ENCODE results near the gene TOMM40L.
"Not testable (repeated sequence)": the region's sequence is repeated elsewhere in the genome, so short reads cannot be mapped to it uniquely, and the experiment has no call there.

TOMM40L gene

GRCh38 chr1:161222175-161223019 is 3.5 kb upstream of the TOMM40L start:
- DNase-seq = no peak

GRCh38 chr1:161223805-161224694 is 1.8 kb upstream of the TOMM40L start:
- DNase-seq = no peak

- DNase-seq = not testable (repeated sequence)
These were observed 1.2 kb upstream of the TOMM40L start for GRCh38 chr1:161224695-161225087.

- no peak for DNase-seq
These were observed 704 bp upstream of the TOMM40L start for GRCh38 chr1:161225178-161225533.

- no peak for DNase-seq
These were observed 456 bp downstream of the TOMM40L start for GRCh38 chr1:161226320-161226711.

GRCh38 chr1:161226759-161227158 is 899 bp downstream of the TOMM40L start:
- DNase-seq = no peak

GRCh38 chr1:161227196-161227871 is 1.5 kb downstream of the TOMM40L start:
- peak; percentile 19 for DNase-seq

- DNase-seq = no peak
These were observed 2.2 kb downstream of the TOMM40L start for GRCh38 chr1:161228032-161228431.

- no peak for DNase-seq
These were observed 4.0 kb downstream of the TOMM40L start for GRCh38 chr1:161229896-161230295.

- no peak for DNase-seq
These were observed 4.9 kb downstream of the TOMM40L start for GRCh38 chr1:161230762-161231161.

GRCh38 chr1:161233102-161233501 is 7.2 kb downstream of the TOMM40L start:
- DNase-seq = no peak

- DNase-seq = no peak
These were observed 10.3 kb downstream of the TOMM40L start for GRCh38 chr1:161235957-161236775.

- DNase-seq = no peak
These were observed 12.2 kb downstream of the TOMM40L start, which contains the start of gene NR1I3 for GRCh38 chr1:161238039-161238473. TSS of gene NR1I3 (minus strand) at chr1:161238203. CDS start at chr1:161236565, 1,638 bp downstream.

GRCh38 chr1:161241682-161242081 is 15.8 kb downstream of the TOMM40L start:
- DNase-seq = no peak

GRCh38 chr1:161242313-161242712 is 16.5 kb downstream of the TOMM40L start:
- DNase-seq = no peak

- DNase-seq = no peak
These were observed 19.0 kb downstream of the TOMM40L start for GRCh38 chr1:161244888-161245287.

- not testable (repeated sequence) for DNase-seq
These were observed 24.2 kb downstream of the TOMM40L start for GRCh38 chr1:161250100-161250499.

GRCh38 chr1:161250829-161251228 is 25.0 kb downstream of the TOMM40L start:
- no peak for DNase-seq

GRCh38 chr1:161251579-161251978 is 25.7 kb downstream of the TOMM40L start:
- no peak for DNase-seq

- not testable (repeated sequence) for DNase-seq
These were observed 29.4 kb downstream of the TOMM40L start for GRCh38 chr1:161255302-161255701.

GRCh38 chr1:161255955-161256520 is 30.2 kb downstream of the TOMM40L start:
- not testable (repeated sequence) for DNase-seq

- DNase-seq = not testable (repeated sequence)
These were observed 31.2 kb downstream of the TOMM40L start for GRCh38 chr1:161257109-161257508.

All from GOT3 (cell line).